Upper lobe of left lung (tissue), 4 donors: ENCODE results near the gene CBFA2T3.

Experiments
- CTCF ChIP-seq, 6 experiments: fragments of 450-650 bp in 4 of 6; fragments of 200-600 bp in 2 of 6; sonication (generic) in 2 of 6; IDR thresholded peaks; one replicate each; pipeline ENCODE4 v1.5.1; 2016 to 2019; ENCODE audit warnings: antibody characterized with exemption in 6 of 6
- POLR2AphosphoS5 ChIP-seq, 2 donors: sonication (generic); formaldehyde crosslinking; IDR thresholded peaks; one replicate each; pipeline ENCODE4 v1.5.1; 2017; ENCODE audit warnings: antibody characterized with exemption in 2 of 2

DNA sequence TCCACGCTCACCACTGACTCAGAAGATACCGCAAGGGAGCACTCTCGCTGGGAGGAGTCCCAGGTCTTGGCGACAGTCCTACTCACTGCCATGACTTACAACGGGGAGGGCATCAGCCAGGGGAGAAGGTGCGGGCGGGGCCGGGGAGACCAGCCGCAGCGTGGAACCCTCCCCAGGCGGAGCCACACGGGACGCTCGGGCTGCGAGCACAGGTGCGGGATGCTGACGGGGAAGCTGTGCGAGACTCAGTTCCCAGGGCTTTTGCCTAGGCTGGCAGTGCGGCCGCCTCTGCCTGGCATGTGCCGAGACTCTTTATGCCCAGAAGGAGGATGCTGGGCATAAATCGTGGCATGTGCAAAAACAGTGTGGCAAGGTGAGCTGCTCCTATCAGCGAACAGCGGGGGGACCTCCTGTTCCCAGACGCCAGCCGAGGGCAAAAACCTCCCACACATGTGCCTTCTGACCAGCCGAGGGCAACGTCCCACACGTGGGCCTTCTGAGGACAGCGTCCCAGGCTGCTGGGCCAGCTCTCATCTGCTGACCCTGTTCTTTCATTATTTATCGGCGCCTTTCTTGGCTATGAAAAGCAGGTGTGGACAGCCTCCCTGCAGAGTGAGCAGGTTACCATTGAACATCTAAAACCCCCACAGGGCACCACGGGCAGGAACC, 126.3 kb downstream of the CBFA2T3 start:
- TF ChIP-seq POLR2AphosphoS5 (IDR thresholded peaks at IDR 0.05) (no peak), CTCF (IDR thresholded peaks at IDR 0.05) (no peak)
